Neural cell (in vitro differentiated cells): Measurements from ENCODE around the gene AP1M1. TPM values are rescaled to one million over a fixed set of nuclear protein-coding genes. Genes with fewer than 3 reads are reported as not detected.

ENCODE experiments used
- H2AFZ ChIP-seq: fragments of 200-600, 300-800 bp; sonication (generic), shearing (Covaris generic); 2 replicates; pipeline ENCODE4 v1.6.0; 2014; ENCODE audit warnings: low read depth, mild to moderate bottlenecking, antibody characterized with exemption, low read length, moderate library complexity
- H3F3A ChIP-seq: fragments of 200-600 bp; shearing (Covaris generic); 2 replicates; pipeline ENCODE4 v1.6.1; 2016; ENCODE audit warnings: mild to moderate bottlenecking, moderate library complexity, mixed read lengths, antibody characterized with exemption, low read length; ENCODE audit not compliant: insufficient read depth, poor library complexity, severe bottlenecking
- H3K27ac ChIP-seq: fragments of 200-600, 300-800 bp; sonication (generic), shearing (Covaris generic); 2 replicates; pipeline ENCODE4 v1.5.1; 2014; ENCODE audit warnings: mild to moderate bottlenecking, low read length, moderate library complexity
- H3K27me3 ChIP-seq: fragments of 300-800, 200-600 bp; sonication (generic), shearing (Covaris generic); 2 replicates; pipeline ENCODE4 v1.6.0; 2014; ENCODE audit warnings: mild to moderate bottlenecking, low read depth, low read length, moderate library complexity; ENCODE audit not compliant: insufficient read depth
- H3K36me3 ChIP-seq: fragments of 300-800, 200-600 bp; sonication (generic), shearing (Covaris generic); 2 replicates; pipeline ENCODE4 v1.5.1; 2014; ENCODE audit warnings: mild to moderate bottlenecking, antibody characterized with exemption, low read length, moderate library complexity; ENCODE audit not compliant: insufficient read depth
- H3K4me2 ChIP-seq: fragments of 300-800, 200-600 bp; sonication (generic), shearing (Covaris generic); 2 replicates; pipeline ENCODE4 v1.6.0; 2014; ENCODE audit warnings: mild to moderate bottlenecking, low read length
- H3K4me3 ChIP-seq: fragments of 300-800, 200-600 bp; sonication (generic), shearing (Covaris generic); 2 replicates; pipeline ENCODE4 v1.5.1; 2014; ENCODE audit warnings: mild to moderate bottlenecking, low read length, moderate library complexity
- H3K79me2 ChIP-seq: fragments of 200-600 bp; shearing (Covaris generic); replicated peaks from 2 replicates; pipeline ENCODE4 v1.6.0; 2014; ENCODE audit warnings: mild to moderate bottlenecking, low read length, moderate library complexity; ENCODE audit not compliant: insufficient read depth
- H3K9ac ChIP-seq: fragments of 300-800, 200-600 bp; sonication (generic), shearing (Covaris generic); 2 replicates; pipeline ENCODE4 v1.6.1; 2016; ENCODE audit warnings: mild to moderate bottlenecking, low read length, mixed read lengths
- H3K9me2 ChIP-seq: fragments of 200-600 bp; shearing (Covaris generic); 2 replicates; pipeline ENCODE4 v1.6.1; 2016; ENCODE audit warnings: mild to moderate bottlenecking, low read length, mixed read lengths; ENCODE audit not compliant: insufficient read depth
- H3K9me3 ChIP-seq: fragments of 200-600, 300-800 bp; sonication (generic), shearing (Covaris generic); 2 replicates; pipeline ENCODE4 v1.6.1; 2016; ENCODE audit warnings: mild to moderate bottlenecking, mixed run types, low read length, moderate library complexity, mixed read lengths
- H4K20me1 ChIP-seq: fragments of 200-600 bp; shearing (Covaris generic); 2 replicates; pipeline ENCODE4 v1.6.1; 2016; ENCODE audit warnings: mild to moderate bottlenecking, mixed run types; ENCODE audit not compliant: insufficient read depth
- CTCF ChIP-seq: fragments of 450-650 bp; IDR thresholded peaks from 2 replicates; pipeline ENCODE4 v1.5.1; 2014; ENCODE audit warnings: antibody characterized with exemption, mild to moderate bottlenecking, moderate library complexity; ENCODE audit not compliant: poor library complexity, severe bottlenecking
- EP300 ChIP-seq: fragments of 450-650 bp; conservative IDR thresholded peaks from 2 replicates; pipeline ENCODE4 v1.6.1; 2014; ENCODE audit warnings: antibody characterized with exemption, mild to moderate bottlenecking, moderate library complexity; ENCODE audit not compliant: poor library complexity, severe bottlenecking
- EZH2 ChIP-seq: fragments of 200-600, 300-800 bp; shearing (Covaris generic), sonication (generic); IDR thresholded peaks from 2 replicates; pipeline ENCODE4 v1.6.1; 2014; ENCODE audit warnings: antibody characterized with exemption, low read length, borderline replicate concordance, mild to moderate bottlenecking; ENCODE audit not compliant: insufficient read depth, poor library complexity, severe bottlenecking
- MXI1 ChIP-seq: fragments of 450-650 bp; conservative IDR thresholded peaks from 2 replicates; pipeline ENCODE4 v1.6.1; 2014; ENCODE audit warnings: antibody characterized with exemption, mild to moderate bottlenecking; ENCODE audit not compliant: poor library complexity, severe bottlenecking
- POLR2AphosphoS5 ChIP-seq: IDR thresholded peaks from 2 replicates; pipeline ENCODE4 v1.6.1; 2012
- RAD21 ChIP-seq: fragments of 450-650 bp; conservative IDR thresholded peaks from 2 replicates; pipeline ENCODE4 v1.6.1; 2014; ENCODE audit warnings: antibody characterized with exemption, mild to moderate bottlenecking, moderate library complexity
- REST ChIP-seq: IDR thresholded peaks from 2 replicates; pipeline ENCODE4 v1.6.1; 2012; ENCODE audit warnings: borderline replicate concordance
- SMC3 ChIP-seq: fragments of 450-650 bp; conservative IDR thresholded peaks from 2 replicates; pipeline ENCODE4 v1.6.1; 2014; ENCODE audit warnings: antibody characterized with exemption, mild to moderate bottlenecking, moderate library complexity; ENCODE audit not compliant: poor library complexity
- TAF1 ChIP-seq: IDR thresholded peaks from 2 replicates; pipeline ENCODE4 v1.6.1; 2012; ENCODE audit warnings: low read depth
- polyA plus RNA-seq: library from polyadenylated mRNA; depleted of rRNA; stranded (reverse); fragments of >200 nt; gene quantifications from 2 replicates; pipeline ENCODE4 v1.2.3, GENCODE V29; 2014

AP1M1 gene
- polyA plus RNA-seq, 1 donor from 2014 or later = 81.4 TPM

- H3K4me3 ChIP-seq = no peak overlapping the region
- H2AFZ ChIP-seq = no peak overlapping the region
- no peaks in the 10 kb centered on the region for H4K20me1 ChIP-seq
- no peak overlapping the region for H3K27ac ChIP-seq
- H3K36me3 ChIP-seq = no peaks in the 10 kb centered on the region
- H3K9ac ChIP-seq = no peak overlapping the region
- H3K4me2 ChIP-seq = no peak overlapping the region
- H3K27me3 ChIP-seq = no peaks in the 10 kb centered on the region
- H3K9me3 ChIP-seq = no peaks in the 10 kb centered on the region
- H3K9me2 ChIP-seq = no peaks in the 10 kb centered on the region
- TF ChIP-seq REST (no peak), TAF1 (no peak), EP300 (no peak), POLR2AphosphoS5 (no peak), CTCF (no peak), MXI1 (no peak), SMC3 (no peak), RAD21 (no peak), EZH2 (no peak)
- peaks cover 5% of the 10 kb centered on the region for H3K79me2 ChIP-seq
- no peaks in the 10 kb centered on the region for H3F3A ChIP-seq
These were observed 7.7 kb downstream of the AP1M1 start for GRCh38 chr19:16205205-16206045.

GRCh38 chr19:16206046-16206605, 8.4 kb downstream of the AP1M1 start:
- Histone ChIP-seq H3K27ac (no peak overlapping the region), H3K27me3 (no peaks in the 10 kb centered on the region), H4K20me1 (no peaks in the 10 kb centered on the region), H3K9me3 (no peaks in the 10 kb centered on the region), H3F3A (no peaks in the 10 kb centered on the region), H2AFZ (no peak overlapping the region), H3K36me3 (no peaks in the 10 kb centered on the region), H3K4me2 (no peak overlapping the region), H3K79me2 (peaks cover 5% of the 10 kb centered on the region), H3K9ac (no peak overlapping the region), H3K4me3 (no peak overlapping the region), H3K9me2 (no peaks in the 10 kb centered on the region)
- TF ChIP-seq EZH2 (no peak), RAD21 (no peak)
